ENCODE measurements around the gene LUZP1. TPM values are rescaled to one million over a fixed set of nuclear protein-coding genes. Genes with fewer than 3 reads are reported as not detected.
A peak's percentile ranks its signal among the peaks of the same experiment; 100 is the strongest.

Gene LUZP1
- total and polyA plus RNA-seq, 8 donors: 1.7 to 15.2 (median 6.1) TPM

GRCh38 chr1:23126801-23127200 lies 41.9 kb downstream of the LUZP1 start:
- FAIRE-seq (no peak), DNase-seq (no peak), ATAC-seq (no peak)
- no peaks in the 10 kb centered on the region for H3K27me3 ChIP-seq
- no peaks in the 10 kb centered on the region for H3K36me3 ChIP-seq
- H3K4me1 ChIP-seq: peaks cover 0 to 19% (median 16%) of the 10 kb centered on the region in 3 donors
- WGBS, 2 donors: 94 to 98% methylated on average over 3 of the region's 3 CpGs
- intact Hi-C loops (cut with DNase I): no loop called here
- TF ChIP-seq, protein P1, sequence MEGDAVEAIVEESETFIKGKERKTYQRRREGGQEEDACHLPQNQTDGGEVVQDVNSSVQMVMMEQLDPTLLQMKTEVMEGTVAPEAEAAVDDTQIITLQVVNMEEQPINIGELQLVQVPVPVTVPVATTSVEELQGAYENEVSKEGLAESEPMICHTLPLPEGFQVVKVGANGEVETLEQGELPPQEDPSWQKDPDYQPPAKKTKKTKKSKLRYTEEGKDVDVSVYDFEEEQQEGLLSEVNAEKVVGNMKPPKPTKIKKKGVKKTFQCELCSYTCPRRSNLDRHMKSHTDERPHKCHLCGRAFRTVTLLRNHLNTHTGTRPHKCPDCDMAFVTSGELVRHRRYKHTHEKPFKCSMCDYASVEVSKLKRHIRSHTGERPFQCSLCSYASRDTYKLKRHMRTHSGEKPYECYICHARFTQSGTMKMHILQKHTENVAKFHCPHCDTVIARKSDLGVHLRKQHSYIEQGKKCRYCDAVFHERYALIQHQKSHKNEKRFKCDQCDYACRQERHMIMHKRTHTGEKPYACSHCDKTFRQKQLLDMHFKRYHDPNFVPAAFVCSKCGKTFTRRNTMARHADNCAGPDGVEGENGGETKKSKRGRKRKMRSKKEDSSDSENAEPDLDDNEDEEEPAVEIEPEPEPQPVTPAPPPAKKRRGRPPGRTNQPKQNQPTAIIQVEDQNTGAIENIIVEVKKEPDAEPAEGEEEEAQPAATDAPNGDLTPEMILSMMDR (IDR thresholded peaks at IDR 0.05): no peak
- H3K9me3 ChIP-seq: no peaks in the 10 kb centered on the region
- H3K4me3 ChIP-seq: no peak overlapping the region
- no peak overlapping the region for H3K27ac ChIP-seq

DNA sequence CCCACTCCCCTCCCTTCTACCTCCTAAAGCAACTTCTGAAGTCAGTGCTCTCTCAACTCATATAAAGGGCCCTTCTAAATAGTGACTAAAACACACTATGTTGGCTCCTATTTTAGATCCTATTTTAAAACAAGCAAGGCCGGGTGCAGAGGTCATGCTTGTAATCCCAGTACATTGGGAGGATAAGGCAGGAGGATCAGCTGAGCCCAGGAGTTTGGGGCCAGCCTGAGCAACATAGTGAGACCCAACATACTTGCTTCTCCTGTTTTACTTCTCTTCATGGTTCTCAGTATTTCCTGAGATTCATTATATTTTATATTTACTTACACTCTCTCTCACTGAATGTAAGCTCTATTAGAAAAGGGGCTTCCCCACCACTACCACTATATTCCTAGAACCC lies 42.5 kb downstream of the LUZP1 start:
- intact Hi-C loops (cut with DNase I): no loop called here
- Histone ChIP-seq H3K9me3 (no peaks in the 10 kb centered on the region), H3K27ac (no peak overlapping the region), H3K4me3 (no peak overlapping the region), H3K27me3 (no peaks in the 10 kb centered on the region), H3K36me3 (no peaks in the 10 kb centered on the region), H3K4me1 (peaks cover 0 to 19% (median 17%) of the 10 kb centered on the region in 3 donors)
- TF ChIP-seq, protein P1 (IDR thresholded peaks at IDR 0.05): no peak
- no peak for DNase-seq
- WGBS, 2 donors: 65 to 81% methylated on average over 1 of the region's 1 CpG
- no peak for FAIRE-seq
- no peak for ATAC-seq

GRCh38 chr1:23125489-23125888 lies 43.2 kb downstream of the LUZP1 start:
- Histone ChIP-seq H3K4me1 (peaks cover 0 to 19% (median 17%) of the 10 kb centered on the region in 3 donors), H3K4me3 (no peak overlapping the region), H3K36me3 (no peaks in the 10 kb centered on the region), H3K27ac (no peak overlapping the region), H3K9me3 (no peaks in the 10 kb centered on the region), H3K27me3 (no peaks in the 10 kb centered on the region)
- DNase-seq (no peak), ATAC-seq (no peak), FAIRE-seq (no peak)
- TF ChIP-seq, protein P1 (IDR thresholded peaks at IDR 0.05): no peak
- WGBS, 2 donors: 85 to 94% methylated on average over 4 of the region's 4 CpGs
- intact Hi-C loops (cut with DNase I): no loop called here

- FAIRE-seq: no peak
- WGBS, 2 donors: 92 to 96% methylated on average over 4 of the region's 4 CpGs
- ATAC-seq: no peak
- TF ChIP-seq, protein P1 (IDR thresholded peaks at IDR 0.05): no peak
- intact Hi-C loops (cut with DNase I): no loop called here
- Histone ChIP-seq H3K27me3 (no peaks in the 10 kb centered on the region), H3K4me1 (peaks cover 0 to 19% (median 17%) of the 10 kb centered on the region in 3 donors), H3K36me3 (no peaks in the 10 kb centered on the region), H3K9me3 (no peaks in the 10 kb centered on the region), H3K27ac (no peak overlapping the region), H3K4me3 (no peak overlapping the region)
- DNase-seq: no peak
These were observed 44.2 kb downstream of the LUZP1 start for GRCh38 chr1:23124259-23125026.

- Histone ChIP-seq H3K36me3 (no peaks in the 10 kb centered on the region), H3K4me3 (no peak overlapping the region), H3K9me3 (no peaks in the 10 kb centered on the region), H3K4me1 (peaks cover 0 to 19% (median 17%) of the 10 kb centered on the region in 3 donors), H3K27me3 (no peaks in the 10 kb centered on the region), H3K27ac (no peak overlapping the region)
- peak in 3 of 4 donors; percentile 33 to 56 (median 37) for ATAC-seq
- TF ChIP-seq, protein P1 (IDR thresholded peaks at IDR 0.05): no peak
- FAIRE-seq: no peak
- no peak for DNase-seq
- intact Hi-C loops (cut with DNase I): no loop called here
These were observed 45.1 kb downstream of the LUZP1 start for GRCh38 chr1:23123528-23123927.
